Neural progenitor cell (in vitro differentiated cells): Measurements from ENCODE around the gene PDLIM4.

Source experiments
- EZH2 ChIP-seq: fragments of 200-600 bp; sonication (generic); IDR thresholded peaks from 2 replicates; pipeline ENCODE4 v1.6.1; 2017; ENCODE audit warnings: antibody characterized with exemption, mild to moderate bottlenecking, moderate library complexity
- EZH2phosphoT487 ChIP-seq: fragments of 200-600 bp; sonication (generic); IDR thresholded peaks from 2 replicates; pipeline ENCODE4 v1.6.1; 2017; ENCODE audit warnings: antibody characterized with exemption

DNA sequence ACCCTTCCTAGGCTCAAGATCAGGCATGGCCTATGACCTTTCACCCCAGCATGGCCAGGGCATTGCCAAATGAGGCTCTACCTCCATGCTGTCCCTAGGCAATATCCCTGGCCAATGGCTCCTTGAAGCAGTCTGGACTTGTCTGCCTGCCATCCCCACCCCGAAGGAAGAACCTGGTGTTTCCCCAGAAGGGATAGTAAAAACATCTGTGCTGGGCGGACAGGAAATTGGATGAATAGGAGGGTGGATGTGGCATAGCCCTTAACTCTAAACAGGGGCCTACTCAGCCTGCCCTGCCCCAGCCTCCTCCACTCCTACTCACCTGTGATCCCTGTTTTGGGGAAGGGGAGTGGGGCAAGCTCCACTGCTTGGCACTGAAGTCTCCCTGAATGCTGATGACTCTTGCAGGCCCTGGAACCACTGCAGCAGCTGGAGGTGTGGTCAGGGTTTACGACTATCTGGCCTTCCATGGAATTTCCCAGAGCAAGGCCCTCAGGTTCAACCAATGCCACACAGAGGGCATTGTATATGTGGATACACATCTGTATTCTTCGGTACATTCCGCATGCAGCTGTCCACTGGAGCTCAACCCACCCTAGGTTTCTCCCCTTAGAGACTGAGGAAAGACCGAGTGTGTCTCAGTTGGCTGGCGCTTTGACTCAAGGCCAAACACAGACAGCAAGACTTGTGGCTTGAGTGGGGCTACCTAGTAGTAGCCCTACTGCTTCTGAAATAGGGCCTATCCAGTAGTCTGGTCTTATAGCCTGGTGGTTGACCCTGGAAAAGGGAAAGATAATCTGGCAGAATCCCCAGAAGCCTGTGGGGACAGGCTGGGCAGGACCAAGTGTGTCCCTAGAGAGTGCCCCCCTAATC is 23.4 kb upstream of the PDLIM4 start:
- TF ChIP-seq EZH2phosphoT487 (no peak), EZH2 (no peak)
